DMS153 treated with DMSO at 0.1 percent for 48 hours (cell line): ENCODE results near the gene PHYHD1.

Experiments
- DNase-seq: peaks from one replicate; lab custom pipeline; 2025; ENCODE audit not compliant: unreplicated experiment; lab: John Stamatoyannopoulos, UW

PHYHD1 gene

GRCh38 chr9:128901379-128901778 is 19.4 kb upstream of the PHYHD1 start:
- DNase-seq, result no peak

- DNase-seq, result no peak
These were observed 19.0 kb upstream of the PHYHD1 start for GRCh38 chr9:128901822-128902221.

GRCh38 chr9:128902351-128903078 is 18.3 kb upstream of the PHYHD1 start:
- DNase-seq, result peak; percentile 20

- DNase-seq, result no peak
These were observed 17.7 kb upstream of the PHYHD1 start for GRCh38 chr9:128903079-128903461.

GRCh38 chr9:128903871-128904620 is 16.7 kb upstream of the PHYHD1 start:
- no peak for DNase-seq

GRCh38 chr9:128905964-128906363 is 14.8 kb upstream of the PHYHD1 start:
- no peak for DNase-seq

- no peak for DNase-seq
These were observed 14.0 kb upstream of the PHYHD1 start for GRCh38 chr9:128906741-128907140.

- no peak for DNase-seq
These were observed 12.4 kb upstream of the PHYHD1 start for GRCh38 chr9:128908372-128908771.

GRCh38 chr9:128909859-128910258 is 10.9 kb upstream of the PHYHD1 start:
- DNase-seq, result no peak

GRCh38 chr9:128910906-128911305 is 9.9 kb upstream of the PHYHD1 start:
- DNase-seq, result no peak

GRCh38 chr9:128911529-128912035 is 9.2 kb upstream of the PHYHD1 start:
- no peak for DNase-seq

GRCh38 chr9:128912270-128912853 is 8.4 kb upstream of the PHYHD1 start:
- no peak for DNase-seq

GRCh38 chr9:128913048-128913900 is 7.5 kb upstream of the PHYHD1 start:
- DNase-seq, result no peak

GRCh38 chr9:128913995-128914772 is 6.6 kb upstream of the PHYHD1 start:
- DNase-seq, result no peak

- DNase-seq, result no peak
These were observed 4.6 kb upstream of the PHYHD1 start for GRCh38 chr9:128916204-128916603.

GRCh38 chr9:128916745-128917144 is 4.0 kb upstream of the PHYHD1 start:
- no peak for DNase-seq

GRCh38 chr9:128917151-128917849 is 3.5 kb upstream of the PHYHD1 start:
- no peak for DNase-seq

- no peak for DNase-seq
These were observed 1.9 kb upstream of the PHYHD1 start for GRCh38 chr9:128918921-128919320.

- DNase-seq, result no peak
These were observed 1.2 kb upstream of the PHYHD1 start for GRCh38 chr9:128919402-128920089.
